WTC11 (cell line): ENCODE data around the gene SELENOH.

ENCODE experiments used
- ATF2 ChIP-seq: sonication (generic); formaldehyde crosslinking; IDR thresholded peaks from 2 replicates; pipeline ENCODE4 v1.8.1; 2022; ENCODE audit warnings: low read depth, missing genetic modification reagents, borderline replicate concordance
- ESRRA ChIP-seq: sonication (generic); formaldehyde crosslinking; IDR thresholded peaks from 2 replicates; pipeline ENCODE4 v1.8.1; 2022; ENCODE audit warnings: mild to moderate bottlenecking, missing genetic modification reagents, borderline replicate concordance
- FOXJ3 ChIP-seq: sonication (generic); formaldehyde crosslinking; IDR thresholded peaks from 2 replicates; pipeline ENCODE4 v1.9.0; 2021; ENCODE audit warnings: missing genetic modification reagents, mild to moderate bottlenecking, borderline replicate concordance
- JUN ChIP-seq: sonication (generic); formaldehyde crosslinking; IDR thresholded peaks from 2 replicates; pipeline ENCODE4 v1.8.0; 2023; ENCODE audit warnings: mild to moderate bottlenecking, missing genetic modification reagents
- NFE2L1 ChIP-seq: sonication (generic); formaldehyde crosslinking; IDR thresholded peaks from 2 replicates; pipeline ENCODE4 v1.8.1; 2023; ENCODE audit warnings: missing genetic modification reagents
- RELA ChIP-seq: sonication (generic); formaldehyde crosslinking; IDR thresholded peaks from 2 replicates; pipeline ENCODE4 v1.8.1; 2022; ENCODE audit warnings: missing genetic modification reagents, mild to moderate bottlenecking, borderline replicate concordance
- SP1 ChIP-seq: sonication (generic); formaldehyde crosslinking; conservative IDR thresholded peaks from 2 replicates; pipeline ENCODE4 v1.8.1; 2022; ENCODE audit warnings: missing genetic modification reagents
- USF1 ChIP-seq: sonication (generic); formaldehyde crosslinking; IDR thresholded peaks from 2 replicates; pipeline ENCODE4 v1.8.0; 2022; ENCODE audit warnings: mild to moderate bottlenecking, missing genetic modification reagents
- ZBTB21 ChIP-seq: sonication (generic); formaldehyde crosslinking; IDR thresholded peaks from 2 replicates; pipeline ENCODE4 v1.8.1; 2023; ENCODE audit warnings: mild to moderate bottlenecking, missing genetic modification reagents, borderline replicate concordance
- ZNF281 ChIP-seq: sonication (generic); formaldehyde crosslinking; IDR thresholded peaks from 2 replicates; pipeline ENCODE4 v1.8.0; 2023; ENCODE audit warnings: mild to moderate bottlenecking, missing genetic modification reagents
- TF ChIP-seq, protein P1 (sequence below): fragments of 200-600 bp; IDR thresholded peaks from 2 replicates; pipeline ENCODE4 v1.8.0; 2022; ENCODE audit warnings: antibody characterized with exemption

- TF ChIP-seq SP1 (CRISPR knock-in tag) (no peak), JUN (CRISPR knock-in tag) (no peak), FOXJ3 (no peak), ESRRA (no peak), NFE2L1 (CRISPR knock-in tag) (no peak), ZNF281 (CRISPR knock-in tag) (no peak), USF1 (CRISPR knock-in tag) (no peak), ATF2 (no peak), RELA (CRISPR knock-in tag) (no peak), ZBTB21 (CRISPR knock-in tag) (no peak)
- TF ChIP-seq, protein P1, sequence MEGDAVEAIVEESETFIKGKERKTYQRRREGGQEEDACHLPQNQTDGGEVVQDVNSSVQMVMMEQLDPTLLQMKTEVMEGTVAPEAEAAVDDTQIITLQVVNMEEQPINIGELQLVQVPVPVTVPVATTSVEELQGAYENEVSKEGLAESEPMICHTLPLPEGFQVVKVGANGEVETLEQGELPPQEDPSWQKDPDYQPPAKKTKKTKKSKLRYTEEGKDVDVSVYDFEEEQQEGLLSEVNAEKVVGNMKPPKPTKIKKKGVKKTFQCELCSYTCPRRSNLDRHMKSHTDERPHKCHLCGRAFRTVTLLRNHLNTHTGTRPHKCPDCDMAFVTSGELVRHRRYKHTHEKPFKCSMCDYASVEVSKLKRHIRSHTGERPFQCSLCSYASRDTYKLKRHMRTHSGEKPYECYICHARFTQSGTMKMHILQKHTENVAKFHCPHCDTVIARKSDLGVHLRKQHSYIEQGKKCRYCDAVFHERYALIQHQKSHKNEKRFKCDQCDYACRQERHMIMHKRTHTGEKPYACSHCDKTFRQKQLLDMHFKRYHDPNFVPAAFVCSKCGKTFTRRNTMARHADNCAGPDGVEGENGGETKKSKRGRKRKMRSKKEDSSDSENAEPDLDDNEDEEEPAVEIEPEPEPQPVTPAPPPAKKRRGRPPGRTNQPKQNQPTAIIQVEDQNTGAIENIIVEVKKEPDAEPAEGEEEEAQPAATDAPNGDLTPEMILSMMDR = no peak
Observed at GRCh38 chr11:57751176-57751575, 9.9 kb downstream of the SELENOH start.
